AG10803 (cell line): ENCODE measurements around the gene ADAM12.

Experiments used
- DNase-seq: peaks from one replicate; pipeline ENCODE4 v3.0.0; 2010; ENCODE audit warnings: low read depth
- H3K4me3 ChIP-seq: 2 replicates; pipeline ENCODE4 v1.5.1; 2011; ENCODE audit warnings: mild to moderate bottlenecking, low read length, control low read depth
- CTCF ChIP-seq: conservative IDR thresholded peaks from 2 replicates; pipeline ENCODE4 v1.5.1; 2011; ENCODE audit warnings: mild to moderate bottlenecking, low read length, control low read depth, inconsistent platforms

ADAM12 gene

GRCh38 chr10:126394948-126395347, 6.7 kb upstream of the ADAM12 start:
- TF ChIP-seq CTCF, result no peak
- no peak overlapping the region for H3K4me3 ChIP-seq
- DNase-seq, result no peak

DNA sequence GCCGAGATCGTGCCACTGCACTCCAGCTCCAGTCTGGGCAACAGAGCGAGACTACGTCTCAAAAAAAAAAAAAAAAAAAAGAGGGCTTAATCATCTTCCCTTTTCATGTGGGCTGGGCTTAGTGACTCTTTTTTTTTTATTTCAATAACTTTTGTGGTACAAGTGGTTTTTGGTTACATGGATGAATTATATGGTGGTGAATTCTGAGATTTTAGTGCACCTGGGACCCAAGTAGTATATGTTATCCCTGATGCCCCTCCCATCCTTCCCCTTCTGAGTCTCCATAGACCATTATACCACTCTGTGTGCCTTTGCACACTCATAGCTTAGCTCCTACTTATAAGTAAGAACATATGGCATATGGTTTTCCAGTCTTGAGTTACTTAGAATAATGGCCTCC, 4.8 kb upstream of the ADAM12 start:
- H3K4me3 ChIP-seq, result no peak overlapping the region
- DNase-seq, result no peak
- TF ChIP-seq CTCF, result no peak

DNA sequence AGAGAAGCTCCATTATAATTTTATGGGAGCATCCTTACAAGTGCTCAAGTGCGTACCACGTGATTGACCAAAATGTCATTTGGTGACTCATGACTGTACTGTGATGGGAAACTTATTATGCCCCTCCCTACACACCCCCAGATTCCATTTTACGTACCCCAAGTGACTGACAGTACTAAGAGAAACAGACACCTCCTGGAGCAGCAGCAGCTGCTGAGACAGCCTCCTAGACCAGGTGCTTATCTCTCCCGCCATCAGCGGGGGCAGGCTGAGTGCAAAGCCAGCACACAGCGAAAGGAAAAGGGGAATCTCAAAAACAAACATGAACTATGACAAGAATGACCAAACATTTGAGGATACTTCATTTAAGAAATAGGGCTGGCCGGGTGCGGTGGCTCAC, 4.2 kb upstream of the ADAM12 start:
- TF ChIP-seq CTCF, result no peak
- no peak for DNase-seq
- H3K4me3 ChIP-seq, result no peak overlapping the region

DNA sequence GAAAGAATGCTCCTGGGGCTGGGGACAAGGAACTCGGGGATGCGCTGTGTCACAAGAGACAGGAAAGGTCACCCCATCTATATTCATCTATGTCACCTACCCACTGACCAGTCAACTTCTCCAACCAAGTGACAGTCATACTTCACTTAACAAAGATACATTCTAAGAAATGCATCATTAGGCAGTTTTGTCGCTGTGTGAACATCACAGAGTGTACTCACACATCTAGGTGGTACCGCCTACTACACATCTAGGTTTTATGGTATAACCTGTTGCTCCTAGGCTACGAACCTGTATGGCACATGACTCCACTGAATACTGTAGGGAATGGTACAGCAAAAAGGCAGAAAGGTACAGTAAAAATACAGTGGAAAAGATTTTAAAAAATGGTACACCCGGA, 3.8 kb upstream of the ADAM12 start:
- no peak for TF ChIP-seq CTCF
- no peak for DNase-seq
- H3K4me3 ChIP-seq, result no peak overlapping the region

GRCh38 chr10:126391192-126391885, 3.1 kb upstream of the ADAM12 start:
- no peak for TF ChIP-seq CTCF
- no peak overlapping the region for H3K4me3 ChIP-seq
- peak; percentile 48 for DNase-seq

- H3K4me3 ChIP-seq, result no peak overlapping the region
- TF ChIP-seq CTCF, result no peak
- no peak for DNase-seq
These were observed 2.0 kb upstream of the ADAM12 start for GRCh38 chr10:126390324-126390723.

DNA sequence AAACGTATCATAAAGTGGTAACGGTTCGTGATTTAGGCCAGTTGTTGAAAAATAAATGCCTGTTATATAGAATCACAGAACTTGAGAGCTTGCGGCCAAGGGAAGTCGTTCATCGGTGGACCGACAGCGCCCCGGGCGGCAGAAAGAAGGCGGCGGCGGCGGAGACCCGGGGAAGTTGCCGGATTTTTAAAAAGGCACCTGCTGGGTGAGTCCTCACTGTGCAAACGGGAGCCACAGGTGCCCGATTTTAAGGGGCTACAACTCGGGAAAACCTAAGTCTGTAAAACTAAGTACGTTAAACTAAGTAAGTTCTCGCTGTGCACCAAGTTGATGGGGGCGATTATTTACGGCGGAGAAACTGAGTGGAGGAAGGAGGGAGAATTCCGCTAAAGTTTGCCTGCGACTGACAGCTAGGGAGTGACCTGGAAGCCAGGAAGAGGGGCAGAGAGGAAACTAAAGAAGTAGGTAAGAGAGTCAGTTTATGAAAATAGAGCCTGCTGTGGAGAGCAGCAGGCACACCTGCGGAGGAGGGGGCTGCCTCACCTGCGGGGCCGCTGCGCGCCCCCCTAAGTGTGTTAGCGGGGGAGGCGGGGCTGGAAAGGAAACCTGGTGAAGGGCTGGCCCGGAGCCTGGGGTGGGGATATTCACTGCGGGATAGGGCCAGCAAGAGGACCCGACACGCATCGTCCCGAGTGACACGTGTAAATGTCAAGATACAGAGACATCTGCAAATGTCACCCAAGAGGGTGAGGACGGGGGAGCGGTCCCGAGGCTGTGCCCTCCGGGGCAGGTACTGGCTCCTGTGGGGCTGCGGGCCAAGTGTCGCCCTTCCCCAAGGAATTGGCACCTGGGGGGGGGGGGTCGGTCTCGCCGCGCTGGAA, 996 bp downstream of the ADAM12 start:
- H3K4me3 ChIP-seq, result peak overlapping the region; percentile 84
- peak; percentile 74 for TF ChIP-seq CTCF
- peak; percentile 77 for DNase-seq
